ENCODE data around the gene TBC1D14.

DNA sequence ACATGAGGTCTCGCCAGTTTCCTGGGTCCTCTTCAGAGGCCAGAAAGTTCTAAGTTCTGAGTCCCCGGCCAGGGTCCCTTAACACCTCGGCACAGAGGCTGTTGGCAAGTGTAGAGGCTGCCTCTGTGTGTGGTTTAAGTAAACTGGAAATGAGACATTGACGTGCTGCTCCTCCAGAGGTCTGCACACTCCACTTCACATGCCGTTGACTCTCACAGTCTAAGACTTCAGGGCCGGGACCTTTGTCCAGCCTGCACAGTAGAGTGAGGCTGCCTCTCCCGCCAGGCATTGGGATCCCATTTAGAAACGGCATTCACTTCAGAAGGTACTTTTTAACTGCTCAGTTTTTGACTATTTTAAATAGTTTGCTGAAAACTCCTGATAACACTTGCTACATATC lies 123.0 kb downstream of the TBC1D14 start:
- TF ChIP-seq, protein P1, sequence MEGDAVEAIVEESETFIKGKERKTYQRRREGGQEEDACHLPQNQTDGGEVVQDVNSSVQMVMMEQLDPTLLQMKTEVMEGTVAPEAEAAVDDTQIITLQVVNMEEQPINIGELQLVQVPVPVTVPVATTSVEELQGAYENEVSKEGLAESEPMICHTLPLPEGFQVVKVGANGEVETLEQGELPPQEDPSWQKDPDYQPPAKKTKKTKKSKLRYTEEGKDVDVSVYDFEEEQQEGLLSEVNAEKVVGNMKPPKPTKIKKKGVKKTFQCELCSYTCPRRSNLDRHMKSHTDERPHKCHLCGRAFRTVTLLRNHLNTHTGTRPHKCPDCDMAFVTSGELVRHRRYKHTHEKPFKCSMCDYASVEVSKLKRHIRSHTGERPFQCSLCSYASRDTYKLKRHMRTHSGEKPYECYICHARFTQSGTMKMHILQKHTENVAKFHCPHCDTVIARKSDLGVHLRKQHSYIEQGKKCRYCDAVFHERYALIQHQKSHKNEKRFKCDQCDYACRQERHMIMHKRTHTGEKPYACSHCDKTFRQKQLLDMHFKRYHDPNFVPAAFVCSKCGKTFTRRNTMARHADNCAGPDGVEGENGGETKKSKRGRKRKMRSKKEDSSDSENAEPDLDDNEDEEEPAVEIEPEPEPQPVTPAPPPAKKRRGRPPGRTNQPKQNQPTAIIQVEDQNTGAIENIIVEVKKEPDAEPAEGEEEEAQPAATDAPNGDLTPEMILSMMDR (conservative IDR thresholded peaks at IDR 0.05; ENCODE audit: low read depth, low read length) = no peak
- no peak for TF ChIP-seq EZH2 (IDR thresholded peaks at IDR 0.05; ENCODE audit: borderline replicate concordance, low read depth, low read length, poor library complexity, severe bottlenecking)
